Measurements from ENCODE around the gene LIG3. TPM values are rescaled to one million over a fixed set of nuclear protein-coding genes. Genes with fewer than 3 reads are reported as not detected.

The LIG3 gene
- total and polyA plus RNA-seq, 2 of the 4 experiments (the other 2 are of a cell fraction) = 36.4 to 41.9 TPM

DNA sequence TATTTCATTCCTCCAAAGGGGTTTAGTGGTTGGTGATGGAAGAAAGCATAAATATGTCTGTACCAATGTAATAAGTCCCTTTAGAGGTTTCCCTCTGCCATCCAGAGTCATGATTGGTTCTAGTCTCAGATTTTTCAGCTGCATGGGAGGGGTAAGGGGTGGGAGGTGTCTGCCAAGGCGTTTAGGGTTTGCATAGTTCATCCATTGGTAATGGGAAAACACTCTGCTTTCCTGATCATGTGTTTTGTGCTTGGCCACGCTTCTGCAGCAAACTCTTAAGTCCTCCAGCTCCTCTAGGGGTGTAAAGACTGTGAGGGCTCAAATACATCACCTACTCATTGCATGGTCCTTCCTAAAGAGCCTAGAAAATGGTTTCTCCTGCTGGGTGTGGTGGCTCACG lies 29.8 kb downstream of the LIG3 start:
- Histone ChIP-seq H2BK120ac (ENCODE audit: low read depth, low read length) (no peak overlapping the region), H3K18ac (ENCODE audit: low read depth, low read length) (no peak overlapping the region), H3K14ac (replicated peaks; ENCODE audit: low read depth, low read length) (no peak overlapping the region), H2BK20ac (ENCODE audit: low read depth, low read length) (no peak overlapping the region), H3K79me1 (ENCODE audit: low read depth in 1 of 2, low read length in 2 of 2) (peaks cover 0 to 19% of the 10 kb centered on the region in 2 experiments; a peak in 2 of 4 replicates), H3K56ac (ENCODE audit: extremely low read depth, insufficient read depth, low read length) (no peak overlapping the region), H3K27me3 (ENCODE audit: control insufficient read depth, insufficient read depth, low read length) (no peaks in the 10 kb centered on the region), H4K8ac (ENCODE audit: low read depth in 2 of 2, low read length in 2 of 2) (no peak overlapping the region), H3K9ac (ENCODE audit: low read depth, low read length) (no peak overlapping the region), H2BK5ac (ENCODE audit: low read depth, low read length, poor library complexity, severe bottlenecking) (no peak overlapping the region), H2BK15ac (ENCODE audit: low read depth, low read length) (no peak overlapping the region), H3K4me3 (ENCODE audit: insufficient read depth, low read depth, low read length) (no peak overlapping the region), H4K5ac (ENCODE audit: low read depth, low read length) (no peak overlapping the region), H2AFZ (replicated peaks; ENCODE audit: low read length, poor library complexity) (no peak overlapping the region), H4K20me1 (ENCODE audit: insufficient read depth, low read length) (no peaks in the 10 kb centered on the region), H2AK5ac (ENCODE audit: low read depth, low read length) (no peak overlapping the region), H3K36me3 (ENCODE audit: control insufficient read depth, insufficient read depth, low read length) (peaks cover 26% of the 10 kb centered on the region), H3K27ac (ENCODE audit: insufficient read depth, low read length) (no peak overlapping the region), H3K23ac (ENCODE audit: low read depth, low read length) (no peak overlapping the region), H3K4me2 (ENCODE audit: low read depth, low read length) (no peak overlapping the region), H2AK9ac (replicated peaks; ENCODE audit: low read depth, low read length, poor library complexity) (no peak overlapping the region), H4K91ac (ENCODE audit: insufficient read depth, low read depth, low read length) (no peak overlapping the region), H3K9me3 (ENCODE audit: control insufficient read depth, insufficient read depth, low read length) (no peaks in the 10 kb centered on the region), H3K4me1 (ENCODE audit: control insufficient read depth, insufficient read depth, low read length) (no peaks in the 10 kb centered on the region), H3K4ac (ENCODE audit: low read depth, low read length) (no peak overlapping the region), H3K9me1 (ENCODE audit: insufficient read depth, low read length) (peaks cover 12% of the 10 kb centered on the region)
- dilution Hi-C loops (cut with HindIII; ENCODE audit: low sequenced_read_pairs, unreplicated experiment) = no loop called here
- CTCF ChIA-PET = no interaction called here
- DNase-seq (peak; percentile 17), ATAC-seq (ENCODE audit: low read depth) (peak; percentile 60)
- POLR2A ChIA-PET (ENCODE audit: unreplicated experiment) = no interaction called here
- in situ Hi-C loops (cut with MboI; ENCODE audit: low sequenced_read_pairs) = no loop called here
- BruUV-seq (replicated peaks) = no TSS peak
- no CpG with 5 or more reads among the region's 3 CpGs for WGBS, 2 experiments (ENCODE audit: extremely low coverage in 2 of 2, insufficient read length in 1 of 2)
- intact Hi-C loops (cut with micrococcal nuclease) = no loop called here
- TF ChIP-seq, protein P1, sequence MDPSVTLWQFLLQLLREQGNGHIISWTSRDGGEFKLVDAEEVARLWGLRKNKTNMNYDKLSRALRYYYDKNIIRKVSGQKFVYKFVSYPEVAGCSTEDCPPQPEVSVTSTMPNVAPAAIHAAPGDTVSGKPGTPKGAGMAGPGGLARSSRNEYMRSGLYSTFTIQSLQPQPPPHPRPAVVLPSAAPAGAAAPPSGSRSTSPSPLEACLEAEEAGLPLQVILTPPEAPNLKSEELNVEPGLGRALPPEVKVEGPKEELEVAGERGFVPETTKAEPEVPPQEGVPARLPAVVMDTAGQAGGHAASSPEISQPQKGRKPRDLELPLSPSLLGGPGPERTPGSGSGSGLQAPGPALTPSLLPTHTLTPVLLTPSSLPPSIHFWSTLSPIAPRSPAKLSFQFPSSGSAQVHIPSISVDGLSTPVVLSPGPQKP (IDR thresholded peaks at IDR 0.05; ENCODE audit: borderline replicate concordance, low read depth, low read length) = no peak
- TF ChIP-seq USF2 (IDR thresholded peaks at IDR 0.05; ENCODE audit: low read depth, low read length) = no peak
- TF ChIP-seq CEBPB (IDR thresholded peaks at IDR 0.05; ENCODE audit: low read depth, low read length) = no peak
- TF ChIP-seq MAFK (IDR thresholded peaks at IDR 0.05; ENCODE audit: low read depth, low read length) = no peak
- TF ChIP-seq RCOR1 (IDR thresholded peaks at IDR 0.05; ENCODE audit: insufficient replicate concordance, low read length) = no peak
- TF ChIP-seq NFE2L2 (IDR thresholded peaks at IDR 0.05; ENCODE audit: low read depth, low read length) = no peak
- TF ChIP-seq MAZ (IDR thresholded peaks at IDR 0.05; ENCODE audit: borderline replicate concordance, low read depth, low read length) = no peak
- no peak for TF ChIP-seq POLR2A (IDR thresholded peaks at IDR 0.05; ENCODE audit: low read depth, low read length)
- TF ChIP-seq FOS (IDR thresholded peaks at IDR 0.05; ENCODE audit: low read depth, low read length) = no peak
- TF ChIP-seq, protein P2, sequence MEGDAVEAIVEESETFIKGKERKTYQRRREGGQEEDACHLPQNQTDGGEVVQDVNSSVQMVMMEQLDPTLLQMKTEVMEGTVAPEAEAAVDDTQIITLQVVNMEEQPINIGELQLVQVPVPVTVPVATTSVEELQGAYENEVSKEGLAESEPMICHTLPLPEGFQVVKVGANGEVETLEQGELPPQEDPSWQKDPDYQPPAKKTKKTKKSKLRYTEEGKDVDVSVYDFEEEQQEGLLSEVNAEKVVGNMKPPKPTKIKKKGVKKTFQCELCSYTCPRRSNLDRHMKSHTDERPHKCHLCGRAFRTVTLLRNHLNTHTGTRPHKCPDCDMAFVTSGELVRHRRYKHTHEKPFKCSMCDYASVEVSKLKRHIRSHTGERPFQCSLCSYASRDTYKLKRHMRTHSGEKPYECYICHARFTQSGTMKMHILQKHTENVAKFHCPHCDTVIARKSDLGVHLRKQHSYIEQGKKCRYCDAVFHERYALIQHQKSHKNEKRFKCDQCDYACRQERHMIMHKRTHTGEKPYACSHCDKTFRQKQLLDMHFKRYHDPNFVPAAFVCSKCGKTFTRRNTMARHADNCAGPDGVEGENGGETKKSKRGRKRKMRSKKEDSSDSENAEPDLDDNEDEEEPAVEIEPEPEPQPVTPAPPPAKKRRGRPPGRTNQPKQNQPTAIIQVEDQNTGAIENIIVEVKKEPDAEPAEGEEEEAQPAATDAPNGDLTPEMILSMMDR (conservative IDR thresholded peaks at IDR 0.05; ENCODE audit: low read depth, low read length) = no peak
- no peak for TF ChIP-seq SMC3 (IDR thresholded peaks at IDR 0.05; ENCODE audit: low read depth, low read length)
- no peak for TF ChIP-seq RFX5 (IDR thresholded peaks at IDR 0.05; ENCODE audit: low read depth, low read length)
- no peak for TF ChIP-seq RAD21 (IDR thresholded peaks at IDR 0.05; ENCODE audit: low read length)
- TF ChIP-seq CHD1 (IDR thresholded peaks at IDR 0.05; ENCODE audit: low read depth, low read length) = no peak
- no peak for TF ChIP-seq MXI1 (IDR thresholded peaks at IDR 0.05; ENCODE audit: borderline replicate concordance, low read depth, low read length)
- no peak for TF ChIP-seq BHLHE40 (IDR thresholded peaks at IDR 0.05; ENCODE audit: low read depth, low read length)
